ENCODE measurements around the gene SLC16A7. TPM values are rescaled to one million over a fixed set of nuclear protein-coding genes. Genes with fewer than 3 reads are reported as not detected.

The SLC16A7 gene
- total RNA-seq, 4 donors from 2014 or later = 14.9 to 22.2 (median 15.7) TPM

GRCh38 chr12:59620326-59620725 is 24.5 kb downstream of the SLC16A7 start:
- intact Hi-C loops (cut with DNase I) = no loop called here
- no peaks in the 10 kb centered on the region for H3K9me3 ChIP-seq
- no peak overlapping the region for H3K4me3 ChIP-seq (replicated peaks in 1 of 3)
- H3K27ac ChIP-seq = no peak overlapping the region
- no peak for TF ChIP-seq CTCF (IDR thresholded peaks at IDR 0.05)
- TF ChIP-seq POLR2A (IDR thresholded peaks at IDR 0.05) = no peak
- DNase-seq = no peak
- H3K4me1 ChIP-seq = no peaks in the 10 kb centered on the region
- no peaks in the 10 kb centered on the region for H3K27me3 ChIP-seq
- WGBS, 2 donors = 79 to 83% methylated on average over 3 of the region's 3 CpGs
- no peaks in the 10 kb centered on the region for H3K36me3 ChIP-seq

- TF ChIP-seq CTCF (IDR thresholded peaks at IDR 0.05) (no peak), POLR2A (IDR thresholded peaks at IDR 0.05) (no peak)
- no peaks in the 10 kb centered on the region for H3K9me3 ChIP-seq
- H3K4me3 ChIP-seq (replicated peaks in 1 of 3) = no peak overlapping the region
- 90 to 95% methylated on average over 1 of the region's 1 CpG for WGBS, 2 donors
- peaks cover 0 to 7% of the 10 kb centered on the region in 2 donors for H3K4me1 ChIP-seq
- intact Hi-C loops (cut with DNase I) = no loop called here
- H3K27me3 ChIP-seq = no peaks in the 10 kb centered on the region
- DNase-seq = no peak
- no peaks in the 10 kb centered on the region for H3K36me3 ChIP-seq
- no peak overlapping the region for H3K27ac ChIP-seq
Measured at GRCh38 chr12:59624732-59625460, 29.1 kb downstream of the SLC16A7 start.

- intact Hi-C loops (cut with DNase I) = no loop called here
- TF ChIP-seq POLR2A (IDR thresholded peaks at IDR 0.05) (no peak), CTCF (IDR thresholded peaks at IDR 0.05) (no peak)
- Histone ChIP-seq H3K4me1 (peaks cover 0 to 7% of the 10 kb centered on the region in 2 donors), H3K4me3 (replicated peaks in 1 of 3) (no peak overlapping the region), H3K27ac (no peak overlapping the region), H3K36me3 (no peaks in the 10 kb centered on the region), H3K27me3 (no peaks in the 10 kb centered on the region), H3K9me3 (no peaks in the 10 kb centered on the region)
- WGBS, 2 donors = 76 to 83% methylated on average over 1 of the region's 1 CpG
- no peak for DNase-seq
Measured at GRCh38 chr12:59626382-59626781, 30.6 kb downstream of the SLC16A7 start.

GRCh38 chr12:59627582-59627981 is 31.8 kb downstream of the SLC16A7 start:
- no peaks in the 10 kb centered on the region for H3K9me3 ChIP-seq
- DNase-seq = no peak
- peaks cover 0 to 7% of the 10 kb centered on the region in 2 donors for H3K4me1 ChIP-seq
- no peak overlapping the region for H3K4me3 ChIP-seq (replicated peaks in 1 of 3)
- no peak overlapping the region for H3K27ac ChIP-seq
- intact Hi-C loops (cut with DNase I) = no loop called here
- no peaks in the 10 kb centered on the region for H3K36me3 ChIP-seq
- no peaks in the 10 kb centered on the region for H3K27me3 ChIP-seq
- TF ChIP-seq POLR2A (IDR thresholded peaks at IDR 0.05) (no peak), CTCF (IDR thresholded peaks at IDR 0.05) (no peak)

GRCh38 chr12:59629890-59630289 is 34.1 kb downstream of the SLC16A7 start:
- intact Hi-C loops (cut with DNase I) = no loop called here
- H3K27me3 ChIP-seq = no peaks in the 10 kb centered on the region
- TF ChIP-seq POLR2A (IDR thresholded peaks at IDR 0.05) = no peak
- no peak for TF ChIP-seq CTCF (IDR thresholded peaks at IDR 0.05)
- WGBS, 2 donors = 91% methylated on average over 3 of the region's 3 CpGs
- H3K4me1 ChIP-seq = peaks cover 0 to 7% of the 10 kb centered on the region in 2 donors
- no peak overlapping the region for H3K4me3 ChIP-seq (replicated peaks in 1 of 3)
- no peaks in the 10 kb centered on the region for H3K9me3 ChIP-seq
- no peaks in the 10 kb centered on the region for H3K36me3 ChIP-seq
- DNase-seq = no peak
- H3K27ac ChIP-seq = no peak overlapping the region

Measured in thyroid gland (tissue), 4 donors.